COLO668 (cell line): Measurements from ENCODE around the gene GAGE13.
"Not testable (repeated sequence)": the region's sequence is repeated elsewhere in the genome, so short reads cannot be mapped to it uniquely, and the experiment has no call there.

Experiments
- DNase-seq: peaks from one replicate; lab custom pipeline; 2025; ENCODE audit not compliant: unreplicated experiment; lab: John Stamatoyannopoulos, UW

Gene GAGE13

GRCh38 chrX:49330421-49330820 is 961 bp upstream of the GAGE13 start:
- not testable (repeated sequence) for DNase-seq

- DNase-seq, result not testable (repeated sequence)
These were observed 459 bp downstream of the GAGE13 start for GRCh38 chrX:49331841-49332240.

GRCh38 chrX:49341449-49341848 is 10.1 kb downstream of the GAGE13 start:
- not testable (repeated sequence) for DNase-seq

GRCh38 chrX:49344496-49345175 is 13.3 kb downstream of the GAGE13 start:
- DNase-seq, result not testable (repeated sequence)

DNA sequence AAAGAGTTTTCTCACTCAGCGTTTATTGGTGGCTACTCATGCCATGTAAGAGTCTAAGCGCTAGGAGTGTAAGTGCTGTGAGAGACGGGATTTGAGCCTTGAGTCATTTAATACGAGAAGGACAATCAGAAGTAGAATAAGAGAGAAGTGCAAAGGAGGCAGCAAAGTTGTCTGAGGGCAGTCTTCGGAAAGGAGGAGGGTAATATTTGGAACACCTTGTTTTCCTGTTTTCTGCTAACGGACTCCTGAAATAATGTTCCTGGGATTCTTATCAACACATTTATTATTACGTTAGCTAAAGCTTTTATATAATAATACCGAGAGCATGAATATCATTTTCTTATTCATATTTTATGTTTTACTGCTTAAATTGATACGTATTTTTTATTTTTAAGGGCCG is 14.0 kb downstream of the GAGE13 start:
- DNase-seq, result not testable (repeated sequence)

DNA sequence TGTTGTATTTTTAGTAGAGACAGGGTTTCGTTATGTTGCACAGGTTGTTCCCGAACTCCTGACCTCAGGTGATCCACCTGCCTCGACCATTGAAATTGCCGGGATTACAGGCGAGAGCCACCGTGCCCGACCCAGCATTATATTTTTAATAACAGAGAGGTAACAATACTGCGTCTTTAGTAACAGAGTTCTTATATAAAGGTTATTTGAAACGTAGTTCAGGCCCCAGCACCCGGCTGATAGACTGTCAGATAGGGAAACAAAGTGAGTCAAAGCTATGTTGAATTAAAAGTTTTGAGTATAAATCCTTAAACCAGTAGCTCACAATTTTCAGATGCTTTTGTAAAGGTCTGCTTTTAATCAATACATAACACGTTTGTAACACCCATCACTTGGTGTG is 14.8 kb downstream of the GAGE13 start:
- DNase-seq, result not testable (repeated sequence)
